Neural progenitor cell (in vitro differentiated cells): ENCODE data around the gene IMP3. TPM values are rescaled to one million over a fixed set of nuclear protein-coding genes. Genes with fewer than 3 reads are reported as not detected.
A peak's percentile ranks its signal among the peaks of the same experiment; 100 is the strongest.

ENCODE experiments used
- DNase-seq: peaks from one replicate; pipeline ENCODE4 v3.0.0-alpha.2; 2016; ENCODE audit warnings: low spot score
- H2AFZ ChIP-seq: fragments of 200-600 bp; sonication (generic); replicated peaks from 2 replicates; pipeline ENCODE4 v1.6.1; 2016; ENCODE audit warnings: antibody characterized with exemption
- H3F3A ChIP-seq: fragments of 200-600 bp; sonication (generic); 2 replicates; pipeline ENCODE4 v1.6.1; 2016; ENCODE audit warnings: antibody characterized with exemption, low read depth
- H3K27ac ChIP-seq: fragments of 200-600 bp; sonication (generic); 2 replicates; pipeline ENCODE4 v1.5.1; 2016; ENCODE audit warnings: mild to moderate bottlenecking
- H3K27me3 ChIP-seq: fragments of 200-600 bp; sonication (generic); 2 replicates; pipeline ENCODE4 v1.6.1; 2016; ENCODE audit warnings: mild to moderate bottlenecking, moderate library complexity
- H3K36me3 ChIP-seq: fragments of 200-600 bp; sonication (generic); 2 replicates; pipeline ENCODE4 v1.5.1; 2016
- H3K4me1 ChIP-seq: fragments of 200-600 bp; sonication (generic); 2 replicates; pipeline ENCODE4 v1.6.1; 2016; ENCODE audit warnings: mixed run types
- H3K4me2 ChIP-seq: fragments of 200-600 bp; sonication (generic); 2 replicates; pipeline ENCODE4 v1.6.1; 2016
- H3K4me3 ChIP-seq: fragments of 200-600 bp; sonication (generic); 2 replicates; pipeline ENCODE4 v1.5.1; 2016
- H3K79me2 ChIP-seq: fragments of 200-600 bp; sonication (generic); 2 replicates; pipeline ENCODE4 v1.6.1; 2016; ENCODE audit warnings: low read depth
- H3K9ac ChIP-seq: fragments of 200-600 bp; sonication (generic); 2 replicates; pipeline ENCODE4 v1.6.1; 2016
- H3K9me3 ChIP-seq: fragments of 200-600 bp; sonication (generic); 2 replicates; pipeline ENCODE4 v1.5.1; 2016; ENCODE audit warnings: low read depth
- H4K20me1 ChIP-seq: fragments of 200-600 bp; sonication (generic); 2 replicates; pipeline ENCODE4 v1.6.1; 2016; ENCODE audit warnings: low read depth
- H3K27ac Mint-ChIP-seq: 3 replicates; pipeline ENCODE4 v1.8.0; 2021; ENCODE audit warnings: mixed read lengths
- H3K27me3 Mint-ChIP-seq: 2 replicates; pipeline ENCODE4 v1.8.0; 2022; ENCODE audit warnings: low read depth, mild to moderate bottlenecking, inconsistent platforms, moderate library complexity, mixed read lengths; ENCODE audit not compliant: insufficient read depth
- H3K36me3 Mint-ChIP-seq: 3 replicates; pipeline ENCODE4 v1.8.0; 2021; ENCODE audit warnings: mixed read lengths
- H3K4me1 Mint-ChIP-seq: 3 replicates; pipeline ENCODE4 v1.8.0; 2021; ENCODE audit warnings: mixed read lengths
- H3K4me3 Mint-ChIP-seq: 3 replicates; pipeline ENCODE4 v1.8.0; 2021; ENCODE audit warnings: mild to moderate bottlenecking, moderate library complexity, mixed read lengths
- H3K9me3 Mint-ChIP-seq: 3 replicates; pipeline ENCODE4 v1.8.0; 2020; ENCODE audit warnings: mixed read lengths
- EZH2 ChIP-seq: fragments of 200-600 bp; sonication (generic); IDR thresholded peaks from 2 replicates; pipeline ENCODE4 v1.6.1; 2017; ENCODE audit warnings: antibody characterized with exemption, mild to moderate bottlenecking, moderate library complexity
- EZH2phosphoT487 ChIP-seq: fragments of 200-600 bp; sonication (generic); IDR thresholded peaks from 2 replicates; pipeline ENCODE4 v1.6.1; 2017; ENCODE audit warnings: antibody characterized with exemption
- total RNA-seq: library from RNA; depleted of rRNA; stranded (reverse); fragments of >200 nt; gene quantifications from 2 replicates; pipeline ENCODE4 v1.2.3, GENCODE V29; 2015; ENCODE audit warnings: low replicate concordance
- TF ChIP-seq, protein P1 (sequence below): fragments of 200-600 bp; sonication (generic); IDR thresholded peaks from 2 replicates; pipeline ENCODE4 v1.5.1; 2017; ENCODE audit warnings: antibody characterized with exemption, mild to moderate bottlenecking

The IMP3 gene
- total RNA-seq, 1 donor from 2014 or later: 62.1 TPM

DNA sequence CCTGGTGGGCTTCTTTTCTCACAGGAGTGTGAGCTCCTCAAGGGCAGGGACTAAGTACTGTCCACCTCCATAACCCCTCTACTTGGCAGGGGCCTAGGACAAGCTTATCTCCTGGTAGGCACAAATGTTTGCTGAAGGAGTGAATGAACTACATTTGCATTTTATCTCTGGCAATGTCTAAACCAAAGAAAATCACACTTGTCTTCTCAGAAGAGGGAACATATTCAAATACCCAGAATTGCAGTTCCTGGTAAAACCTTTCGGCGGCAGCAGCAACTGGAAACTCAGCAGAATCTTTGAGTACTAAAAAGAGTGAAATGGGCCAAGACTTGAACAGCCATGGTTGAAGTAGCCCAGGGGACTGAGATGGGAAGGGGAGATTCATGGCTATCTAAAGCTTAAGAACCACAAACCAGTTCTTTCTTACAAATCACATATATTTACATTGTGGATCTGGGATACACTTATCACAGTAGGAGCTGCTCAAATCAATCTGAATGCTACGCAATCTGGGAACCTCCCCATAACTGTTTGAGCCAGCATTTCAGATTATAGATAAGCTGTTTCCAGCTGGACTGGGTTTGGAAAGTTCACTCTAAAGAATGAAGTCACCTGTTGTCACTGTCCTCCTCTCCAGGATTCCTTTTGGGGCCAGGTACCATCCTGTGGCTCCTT lies 42.2 kb downstream of the IMP3 start:
- Mint-ChIP-seq H3K9me3 (no peaks in the 10 kb centered on the region), H3K4me3 (no peak overlapping the region), H3K27me3 (no peaks in the 10 kb centered on the region), H3K4me1 (no peaks in the 10 kb centered on the region), H3K36me3 (peaks cover 12% of the 10 kb centered on the region), H3K27ac (no peak overlapping the region)
- Histone ChIP-seq H3K27me3 (no peaks in the 10 kb centered on the region), H3F3A (no peaks in the 10 kb centered on the region), H3K4me2 (no peak overlapping the region), H3K9ac (no peak overlapping the region), H3K4me1 (no peaks in the 10 kb centered on the region), H3K36me3 (no peaks in the 10 kb centered on the region), H4K20me1 (no peaks in the 10 kb centered on the region), H3K4me3 (no peak overlapping the region), H3K27ac (no peak overlapping the region), H3K79me2 (no peaks in the 10 kb centered on the region), H2AFZ (no peak overlapping the region), H3K9me3 (no peaks in the 10 kb centered on the region)
- TF ChIP-seq EZH2: no peak
- TF ChIP-seq, protein P1, sequence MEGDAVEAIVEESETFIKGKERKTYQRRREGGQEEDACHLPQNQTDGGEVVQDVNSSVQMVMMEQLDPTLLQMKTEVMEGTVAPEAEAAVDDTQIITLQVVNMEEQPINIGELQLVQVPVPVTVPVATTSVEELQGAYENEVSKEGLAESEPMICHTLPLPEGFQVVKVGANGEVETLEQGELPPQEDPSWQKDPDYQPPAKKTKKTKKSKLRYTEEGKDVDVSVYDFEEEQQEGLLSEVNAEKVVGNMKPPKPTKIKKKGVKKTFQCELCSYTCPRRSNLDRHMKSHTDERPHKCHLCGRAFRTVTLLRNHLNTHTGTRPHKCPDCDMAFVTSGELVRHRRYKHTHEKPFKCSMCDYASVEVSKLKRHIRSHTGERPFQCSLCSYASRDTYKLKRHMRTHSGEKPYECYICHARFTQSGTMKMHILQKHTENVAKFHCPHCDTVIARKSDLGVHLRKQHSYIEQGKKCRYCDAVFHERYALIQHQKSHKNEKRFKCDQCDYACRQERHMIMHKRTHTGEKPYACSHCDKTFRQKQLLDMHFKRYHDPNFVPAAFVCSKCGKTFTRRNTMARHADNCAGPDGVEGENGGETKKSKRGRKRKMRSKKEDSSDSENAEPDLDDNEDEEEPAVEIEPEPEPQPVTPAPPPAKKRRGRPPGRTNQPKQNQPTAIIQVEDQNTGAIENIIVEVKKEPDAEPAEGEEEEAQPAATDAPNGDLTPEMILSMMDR: peak; percentile 40
- peak; percentile 24 for DNase-seq

DNA sequence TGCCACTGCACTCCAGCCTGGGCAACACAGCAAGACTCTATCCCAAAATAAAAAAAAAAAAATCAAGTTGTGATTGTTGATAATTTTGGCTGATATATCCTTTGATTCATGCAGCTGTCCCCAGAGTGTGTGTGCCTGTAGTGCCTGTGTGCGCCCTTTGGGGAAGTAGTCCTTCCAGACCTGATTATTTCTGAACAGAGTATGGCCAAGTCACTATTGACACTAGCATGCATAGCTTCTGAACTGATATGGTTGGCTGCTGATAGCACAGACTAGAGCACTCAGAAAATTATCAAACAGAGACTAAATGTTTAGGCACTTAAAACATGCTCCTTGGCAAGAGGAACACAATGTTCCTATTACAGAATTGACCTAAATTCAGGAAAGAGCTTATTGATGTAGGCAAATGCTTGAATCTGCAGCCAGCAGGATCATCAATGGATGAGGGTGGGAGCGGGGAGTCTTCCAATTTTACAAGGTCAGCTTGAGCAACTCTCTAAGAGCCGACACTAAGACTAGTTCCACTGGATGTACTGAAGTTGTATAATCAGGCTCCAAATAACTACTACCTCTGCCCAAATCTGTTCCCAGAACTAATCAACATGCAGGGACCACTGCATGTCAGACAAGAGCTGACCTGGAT lies 43.2 kb downstream of the IMP3 start:
- Histone ChIP-seq H3K27ac (no peak overlapping the region), H2AFZ (no peak overlapping the region), H3K4me2 (no peak overlapping the region), H3K27me3 (no peaks in the 10 kb centered on the region), H3K79me2 (no peaks in the 10 kb centered on the region), H3K36me3 (no peaks in the 10 kb centered on the region), H3K4me3 (no peak overlapping the region), H4K20me1 (no peaks in the 10 kb centered on the region), H3K9me3 (no peaks in the 10 kb centered on the region), H3K9ac (no peak overlapping the region), H3F3A (no peaks in the 10 kb centered on the region), H3K4me1 (no peaks in the 10 kb centered on the region)
- no peak for DNase-seq
- TF ChIP-seq EZH2 (no peak), EZH2phosphoT487 (no peak)
- H3K4me1 Mint-ChIP-seq: peaks cover 4% of the 10 kb centered on the region
- H3K9me3 Mint-ChIP-seq: no peaks in the 10 kb centered on the region
- no peak overlapping the region for H3K4me3 Mint-ChIP-seq
- peaks cover 12% of the 10 kb centered on the region for H3K36me3 Mint-ChIP-seq
- H3K27me3 Mint-ChIP-seq: no peaks in the 10 kb centered on the region
- no peak overlapping the region for H3K27ac Mint-ChIP-seq

DNA sequence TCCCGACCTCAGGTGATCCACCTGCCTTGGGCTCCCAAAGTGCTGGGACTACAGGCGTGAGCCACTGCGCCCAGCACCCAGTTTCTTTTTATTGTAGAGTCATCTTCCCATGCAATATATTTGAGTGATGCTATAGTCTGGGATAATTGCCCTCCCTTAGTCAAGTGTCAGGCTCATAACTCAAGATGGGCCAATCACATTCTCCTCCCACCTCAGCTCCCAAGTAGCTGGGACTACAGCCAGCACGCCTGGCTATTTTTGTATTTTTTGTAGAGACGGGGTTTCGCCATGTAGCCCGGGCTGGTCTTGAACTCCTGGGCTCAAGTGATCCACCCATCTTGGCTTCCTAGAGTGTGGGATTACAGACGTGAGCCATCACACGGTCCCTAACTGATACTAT lies 45.7 kb downstream of the IMP3 start:
- no peak overlapping the region for H3K4me2 ChIP-seq
- H3K4me3 ChIP-seq: no peak overlapping the region
- H4K20me1 ChIP-seq: no peaks in the 10 kb centered on the region
- Mint-ChIP-seq H3K27ac (no peak overlapping the region), H3K27me3 (no peaks in the 10 kb centered on the region), H3K4me3 (no peak overlapping the region), H3K9me3 (no peaks in the 10 kb centered on the region), H3K36me3 (peaks cover 19% of the 10 kb centered on the region), H3K4me1 (peaks cover 6% of the 10 kb centered on the region)
- H3K4me1 ChIP-seq: no peaks in the 10 kb centered on the region
- no peak overlapping the region for H2AFZ ChIP-seq
- H3K27me3 ChIP-seq: no peaks in the 10 kb centered on the region
- H3K9ac ChIP-seq: no peak overlapping the region
- no peak overlapping the region for H3K27ac ChIP-seq
- H3F3A ChIP-seq: no peaks in the 10 kb centered on the region
- no peak for DNase-seq
- H3K79me2 ChIP-seq: no peaks in the 10 kb centered on the region
- TF ChIP-seq EZH2phosphoT487 (no peak), EZH2 (no peak)
- TF ChIP-seq, protein P1: no peak
- no peaks in the 10 kb centered on the region for H3K36me3 ChIP-seq
- H3K9me3 ChIP-seq: no peaks in the 10 kb centered on the region
